Karpas-422 (cell line): Measurements from ENCODE around the gene TPP2. TPM values are rescaled to one million over a fixed set of nuclear protein-coding genes. Genes with fewer than 3 reads are reported as not detected.

ENCODE experiments used
- DNase-seq: peaks from one replicate; pipeline ENCODE4 v3.0.0-alpha.2; 2015
- H2AFZ ChIP-seq: fragments of 200-600 bp; sonication (generic); 2 replicates; pipeline ENCODE4 v1.6.1; 2014; ENCODE audit warnings: antibody characterized with exemption, low read length, mixed read lengths
- H3K27ac ChIP-seq: fragments of 200-600 bp; sonication (generic); 2 replicates; pipeline ENCODE4 v1.5.1; 2014; ENCODE audit warnings: mild to moderate bottlenecking, low read length, moderate library complexity
- H3K27me3 ChIP-seq: fragments of 200-600 bp; sonication (generic); 2 replicates; pipeline ENCODE4 v1.6.1; 2014; ENCODE audit warnings: low read length, mixed read lengths
- H3K36me3 ChIP-seq: fragments of 200-600 bp; sonication (generic); 2 replicates; pipeline ENCODE4 v1.6.1; 2014; ENCODE audit warnings: low read length, mixed read lengths; ENCODE audit not compliant: insufficient read depth
- H3K4me1 ChIP-seq: fragments of 200-600 bp; sonication (generic); 2 replicates; pipeline ENCODE4 v1.6.1; 2014; ENCODE audit warnings: mild to moderate bottlenecking, low read length, mixed read lengths
- H3K4me2 ChIP-seq: fragments of 200-600 bp; sonication (generic); 2 replicates; pipeline ENCODE4 v1.6.1; 2014; ENCODE audit warnings: low read length, low read depth, mild to moderate bottlenecking; ENCODE audit not compliant: poor library complexity, severe bottlenecking
- H3K4me3 ChIP-seq: fragments of 200-600 bp; sonication (generic); 2 replicates; pipeline ENCODE4 v1.5.1; 2014; ENCODE audit warnings: mild to moderate bottlenecking, antibody characterized with exemption, low read length, mixed read lengths
- H3K79me2 ChIP-seq: fragments of 200-600 bp; sonication (generic); 2 replicates; pipeline ENCODE4 v1.6.1; 2014; ENCODE audit warnings: mild to moderate bottlenecking, low read length, mixed read lengths
- H3K9ac ChIP-seq: fragments of 200-600 bp; sonication (generic); 2 replicates; pipeline ENCODE4 v1.6.0; 2014; ENCODE audit warnings: low read length
- H3K9me2 ChIP-seq: fragments of 200-600 bp; sonication (generic), shearing (Covaris generic); replicated peaks from 2 replicates; pipeline ENCODE4 v1.6.0; 2014; ENCODE audit warnings: mild to moderate bottlenecking, low read length, moderate library complexity; ENCODE audit not compliant: insufficient read depth
- H3K9me3 ChIP-seq: fragments of 300-700, 200-600 bp; sonication (generic); 2 replicates; pipeline ENCODE4 v1.6.1; 2014; ENCODE audit warnings: low read length, mixed read lengths
- H4K20me1 ChIP-seq: fragments of 200-600 bp; sonication (generic); 2 replicates; pipeline ENCODE4 v1.6.1; 2014; ENCODE audit warnings: mild to moderate bottlenecking, antibody characterized with exemption, low read length, low read depth; ENCODE audit not compliant: insufficient read depth
- total RNA-seq: library from RNA; depleted of rRNA; stranded (reverse); fragments of >200 nt; shearing (Covaris generic); gene quantifications from 2 replicates; pipeline ENCODE4 v1.2.3, GENCODE V29; 2014; ENCODE audit warnings: low replicate concordance

The TPP2 gene
- total RNA-seq, 1 experiment from 2014 or later: 62.2 TPM

DNA sequence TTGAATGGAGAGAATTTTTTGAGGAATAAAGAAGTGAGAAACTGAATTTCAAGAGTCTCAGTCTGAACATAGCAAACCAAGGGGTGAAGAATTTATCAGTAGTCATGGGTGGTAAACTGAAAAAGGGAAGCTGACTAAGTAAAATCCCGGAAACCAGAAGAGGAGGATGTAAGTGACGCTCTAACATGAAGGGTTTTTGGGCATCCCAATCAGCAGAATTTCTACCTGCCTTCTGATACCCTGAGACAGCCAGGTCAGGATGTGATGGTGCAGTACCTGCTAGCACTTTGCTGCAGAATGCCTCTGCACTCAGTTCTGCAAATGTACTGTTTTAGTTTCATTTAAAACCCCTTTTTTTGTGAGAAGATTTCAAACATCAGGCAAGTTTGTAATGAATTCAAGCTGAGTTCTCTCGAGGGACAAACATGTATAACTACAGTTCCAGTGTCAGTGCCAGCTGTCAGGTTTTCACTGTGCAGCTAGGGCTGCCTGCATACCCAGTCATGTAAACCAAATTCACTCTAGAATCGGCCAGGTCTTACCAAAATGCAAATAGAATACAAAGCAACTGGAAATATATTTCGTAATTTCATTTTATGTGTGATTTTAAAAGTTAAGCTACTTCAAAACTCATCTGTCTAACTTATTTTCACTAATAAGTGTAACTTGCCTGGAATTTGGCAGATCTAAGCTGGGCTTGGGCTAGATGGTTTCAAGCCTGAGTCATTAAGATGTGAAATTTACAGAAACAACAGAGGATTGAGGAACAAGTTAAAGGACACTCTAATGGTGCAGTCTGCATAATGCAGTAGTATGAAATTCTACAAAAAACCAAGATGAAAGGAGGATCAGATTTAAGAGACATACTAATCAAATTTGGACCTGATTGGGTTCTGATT lies 84.3 kb downstream of the TPP2 start:
- H3K9ac ChIP-seq: no peak overlapping the region
- no peaks in the 10 kb centered on the region for H3K79me2 ChIP-seq
- no peak overlapping the region for H2AFZ ChIP-seq
- no peak overlapping the region for H3K4me3 ChIP-seq
- no peaks in the 10 kb centered on the region for H3K27me3 ChIP-seq
- peaks cover 34% of the 10 kb centered on the region for H3K36me3 ChIP-seq
- H4K20me1 ChIP-seq: no peaks in the 10 kb centered on the region
- no peaks in the 10 kb centered on the region for H3K9me3 ChIP-seq
- no peaks in the 10 kb centered on the region for H3K9me2 ChIP-seq
- peak; percentile 54 for DNase-seq
- H3K4me2 ChIP-seq: no peak overlapping the region
- H3K27ac ChIP-seq: no peak overlapping the region
- peaks cover 16% of the 10 kb centered on the region for H3K4me1 ChIP-seq

- no peaks in the 10 kb centered on the region for H3K9me2 ChIP-seq
Measured at GRCh38 chr13:102682211-102682610, 85.4 kb downstream of the TPP2 start.

GRCh38 chr13:102682727-102683126 lies 85.9 kb downstream of the TPP2 start:
- H4K20me1 ChIP-seq: no peaks in the 10 kb centered on the region
- no peak overlapping the region for H3K4me2 ChIP-seq
- no peak overlapping the region for H3K9ac ChIP-seq
- no peak overlapping the region for H3K27ac ChIP-seq
- H2AFZ ChIP-seq: no peak overlapping the region
- H3K27me3 ChIP-seq: no peaks in the 10 kb centered on the region
- H3K79me2 ChIP-seq: no peaks in the 10 kb centered on the region
- H3K9me3 ChIP-seq: no peaks in the 10 kb centered on the region
- peaks cover 19% of the 10 kb centered on the region for H3K36me3 ChIP-seq
- no peaks in the 10 kb centered on the region for H3K9me2 ChIP-seq
- DNase-seq: no peak
- H3K4me3 ChIP-seq: no peak overlapping the region
- H3K4me1 ChIP-seq: peaks cover 16% of the 10 kb centered on the region

More at GRCh38 chr13:102682211-102682610, 85.4 kb downstream of the TPP2 start:
- Histone ChIP-seq H3K9me3 (no peaks in the 10 kb centered on the region), H3K4me1 (peaks cover 16% of the 10 kb centered on the region), H3K36me3 (peaks cover 24% of the 10 kb centered on the region), H3K27ac (no peak overlapping the region), H3K9ac (no peak overlapping the region), H3K4me2 (no peak overlapping the region), H3K27me3 (no peaks in the 10 kb centered on the region), H3K79me2 (no peaks in the 10 kb centered on the region), H4K20me1 (no peaks in the 10 kb centered on the region), H3K4me3 (no peak overlapping the region), H2AFZ (no peak overlapping the region)
- no peak for DNase-seq

GRCh38 chr13:102683637-102684036 lies 86.9 kb downstream of the TPP2 start:
- Histone ChIP-seq H3K9me2 (no peaks in the 10 kb centered on the region), H3K36me3 (peaks cover 11% of the 10 kb centered on the region), H3K9ac (no peak overlapping the region), H3K9me3 (no peaks in the 10 kb centered on the region), H3K27ac (no peak overlapping the region), H3K27me3 (no peaks in the 10 kb centered on the region), H4K20me1 (no peaks in the 10 kb centered on the region), H3K4me2 (no peak overlapping the region), H3K4me1 (peaks cover 16% of the 10 kb centered on the region), H2AFZ (no peak overlapping the region), H3K4me3 (no peak overlapping the region), H3K79me2 (no peaks in the 10 kb centered on the region)
- no peak for DNase-seq

DNA sequence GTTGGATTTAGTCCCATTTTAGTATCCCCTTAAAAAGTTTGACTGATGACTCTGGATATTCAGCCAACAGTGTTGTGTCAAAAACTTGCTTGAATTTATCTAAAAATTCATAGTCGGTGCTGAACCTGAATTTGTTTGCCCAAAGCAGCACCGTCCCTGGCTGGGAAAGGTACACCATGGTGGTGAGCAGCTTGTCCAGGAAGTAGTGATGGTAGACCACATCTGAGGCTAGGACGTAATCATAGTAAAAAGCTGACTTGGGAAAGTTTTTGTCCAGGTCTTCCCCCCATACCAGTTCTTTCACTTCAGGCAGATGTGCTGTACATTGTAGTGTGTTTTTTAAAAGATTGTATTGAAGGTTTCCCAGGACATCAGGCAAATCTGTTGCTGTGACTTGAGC lies 89.2 kb downstream of the TPP2 start:
- no peak for DNase-seq
- no peak overlapping the region for H3K4me3 ChIP-seq
- H3K9me2 ChIP-seq: no peaks in the 10 kb centered on the region
- H3K36me3 ChIP-seq: no peaks in the 10 kb centered on the region
- no peaks in the 10 kb centered on the region for H3K79me2 ChIP-seq
- no peaks in the 10 kb centered on the region for H3K27me3 ChIP-seq
- H3K4me1 ChIP-seq: peaks cover 3% of the 10 kb centered on the region; the same call in 1 of the 2 replicates
- no peak overlapping the region for H3K9ac ChIP-seq
- H4K20me1 ChIP-seq: no peaks in the 10 kb centered on the region
- no peaks in the 10 kb centered on the region for H3K9me3 ChIP-seq
- H2AFZ ChIP-seq: no peak overlapping the region
- H3K27ac ChIP-seq: no peak overlapping the region
- H3K4me2 ChIP-seq: no peak overlapping the region

DNA sequence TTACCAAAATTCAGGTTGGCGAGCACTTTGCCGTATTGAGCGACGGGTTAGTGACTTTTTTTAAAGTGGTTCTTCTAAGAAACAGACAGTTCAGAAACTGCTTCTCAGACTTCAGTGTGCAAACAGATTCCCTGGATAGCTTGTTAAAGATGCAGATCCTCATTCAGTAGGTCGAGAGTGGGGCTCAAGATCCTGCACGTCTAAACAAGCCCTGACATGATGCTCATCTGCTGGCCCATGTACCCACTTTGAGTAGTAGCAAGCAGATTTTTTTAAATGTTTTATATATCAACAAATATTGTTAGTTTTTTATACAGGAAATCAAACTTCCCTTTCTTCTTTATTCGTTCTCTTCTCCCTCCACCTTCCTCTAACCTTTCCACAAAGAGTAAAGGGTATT lies 90.7 kb downstream of the TPP2 start:
- H3K27ac ChIP-seq: no peak overlapping the region
- H3K4me3 ChIP-seq: no peak overlapping the region
- H3K9me2 ChIP-seq: no peaks in the 10 kb centered on the region
- no peak overlapping the region for H2AFZ ChIP-seq
- H3K36me3 ChIP-seq: no peaks in the 10 kb centered on the region
- H3K9ac ChIP-seq: no peak overlapping the region
- H3K27me3 ChIP-seq: no peaks in the 10 kb centered on the region
- no peaks in the 10 kb centered on the region for H3K79me2 ChIP-seq
- no peaks in the 10 kb centered on the region for H4K20me1 ChIP-seq
- H3K9me3 ChIP-seq: no peaks in the 10 kb centered on the region
- no peak overlapping the region for H3K4me2 ChIP-seq
- DNase-seq: no peak
- no peaks in the 10 kb centered on the region for H3K4me1 ChIP-seq

DNA sequence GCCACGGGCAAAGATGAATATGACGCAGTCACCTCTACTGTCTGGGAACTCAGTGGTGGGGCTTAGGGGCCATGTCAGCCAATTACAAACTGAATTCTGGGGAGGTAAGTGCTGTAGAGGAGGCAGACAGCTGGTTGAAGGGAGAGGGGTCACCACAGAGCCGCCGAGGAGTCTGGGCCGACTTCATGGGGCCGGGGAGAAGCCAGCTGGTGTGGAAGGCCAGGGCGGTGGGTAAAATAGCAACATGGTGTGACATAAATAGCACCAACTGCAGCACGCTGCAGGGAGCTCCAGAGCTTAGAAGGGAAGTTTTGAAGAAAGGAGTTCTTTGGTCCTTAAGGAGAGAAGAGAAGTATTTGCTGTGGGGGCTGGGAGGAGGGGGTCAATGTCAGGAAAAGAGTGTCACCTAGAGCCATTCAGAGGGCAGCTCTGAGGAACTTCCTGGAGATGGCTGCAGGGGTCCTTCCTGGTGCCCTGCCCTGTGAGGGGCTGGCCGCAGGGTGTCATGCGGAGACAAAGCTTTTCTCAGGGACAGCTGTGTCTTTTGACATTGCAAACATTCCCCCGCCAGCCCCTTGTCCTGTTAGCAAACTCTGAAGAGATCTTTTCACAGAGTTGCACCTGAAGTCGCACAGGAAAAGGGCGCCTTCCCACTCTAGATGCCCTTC lies 91.7 kb downstream of the TPP2 start:
- H3K9me3 ChIP-seq: no peaks in the 10 kb centered on the region
- no peak for DNase-seq
- H3K4me1 ChIP-seq: no peaks in the 10 kb centered on the region
- H2AFZ ChIP-seq: no peak overlapping the region
- H3K79me2 ChIP-seq: no peaks in the 10 kb centered on the region
- H3K36me3 ChIP-seq: no peaks in the 10 kb centered on the region
- H4K20me1 ChIP-seq: no peaks in the 10 kb centered on the region
- no peaks in the 10 kb centered on the region for H3K9me2 ChIP-seq
- no peak overlapping the region for H3K9ac ChIP-seq
- H3K4me3 ChIP-seq: no peak overlapping the region
- H3K4me2 ChIP-seq: no peak overlapping the region
- no peaks in the 10 kb centered on the region for H3K27me3 ChIP-seq
- no peak overlapping the region for H3K27ac ChIP-seq

- Histone ChIP-seq H3K36me3 (no peaks in the 10 kb centered on the region), H3K9ac (no peak overlapping the region), H2AFZ (no peak overlapping the region), H3K4me2 (no peak overlapping the region), H3K9me3 (no peaks in the 10 kb centered on the region), H3K27me3 (no peaks in the 10 kb centered on the region), H3K27ac (no peak overlapping the region), H4K20me1 (no peaks in the 10 kb centered on the region), H3K4me3 (no peak overlapping the region), H3K9me2 (no peaks in the 10 kb centered on the region), H3K4me1 (no peaks in the 10 kb centered on the region), H3K79me2 (no peaks in the 10 kb centered on the region)
- DNase-seq: no peak
Measured at GRCh38 chr13:102690883-102691282, 94.1 kb downstream of the TPP2 start.
